Measurements from ENCODE around the gene PTGIS.

DNA sequence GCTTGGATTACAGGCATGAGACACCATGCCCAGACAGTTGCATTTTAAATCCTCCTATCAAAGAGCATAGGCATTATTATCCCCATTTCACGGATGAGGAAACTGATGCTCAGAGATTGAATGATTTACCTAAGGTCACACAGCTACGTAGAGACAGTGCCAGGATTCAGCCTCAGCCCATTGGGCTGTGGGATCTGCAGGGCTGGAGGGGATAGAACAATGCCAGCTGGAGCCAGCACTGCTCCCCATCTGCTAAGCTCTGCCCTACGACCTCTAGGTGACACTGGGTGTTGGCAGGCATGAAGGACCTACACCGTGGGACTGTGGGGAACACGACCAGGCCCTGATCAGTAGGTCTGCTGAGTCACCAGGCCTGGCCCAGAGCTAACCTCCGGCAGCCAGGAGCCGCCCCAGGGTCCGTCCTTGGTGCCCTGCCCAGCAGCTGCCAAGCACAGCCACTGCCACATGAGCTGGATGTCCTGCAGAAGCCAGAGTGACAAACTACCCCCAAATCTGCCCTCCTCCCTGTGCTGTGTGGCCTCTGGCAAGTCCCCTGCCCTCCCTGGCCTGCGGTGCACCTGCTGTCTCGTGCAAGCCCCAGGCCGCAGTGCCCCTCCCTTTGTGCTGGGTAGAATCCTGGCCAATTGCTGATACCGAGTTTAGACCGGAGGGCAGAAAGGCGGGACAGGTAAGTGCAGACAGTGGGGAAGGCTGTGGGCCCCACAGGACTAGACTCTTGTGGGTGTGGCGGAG, 47.6 kb upstream of the PTGIS start:
- TF ChIP-seq POLR2A (IDR thresholded peaks at IDR 0.05; ENCODE audit: low read depth, low read length) = no peak
- TF ChIP-seq, protein P1, sequence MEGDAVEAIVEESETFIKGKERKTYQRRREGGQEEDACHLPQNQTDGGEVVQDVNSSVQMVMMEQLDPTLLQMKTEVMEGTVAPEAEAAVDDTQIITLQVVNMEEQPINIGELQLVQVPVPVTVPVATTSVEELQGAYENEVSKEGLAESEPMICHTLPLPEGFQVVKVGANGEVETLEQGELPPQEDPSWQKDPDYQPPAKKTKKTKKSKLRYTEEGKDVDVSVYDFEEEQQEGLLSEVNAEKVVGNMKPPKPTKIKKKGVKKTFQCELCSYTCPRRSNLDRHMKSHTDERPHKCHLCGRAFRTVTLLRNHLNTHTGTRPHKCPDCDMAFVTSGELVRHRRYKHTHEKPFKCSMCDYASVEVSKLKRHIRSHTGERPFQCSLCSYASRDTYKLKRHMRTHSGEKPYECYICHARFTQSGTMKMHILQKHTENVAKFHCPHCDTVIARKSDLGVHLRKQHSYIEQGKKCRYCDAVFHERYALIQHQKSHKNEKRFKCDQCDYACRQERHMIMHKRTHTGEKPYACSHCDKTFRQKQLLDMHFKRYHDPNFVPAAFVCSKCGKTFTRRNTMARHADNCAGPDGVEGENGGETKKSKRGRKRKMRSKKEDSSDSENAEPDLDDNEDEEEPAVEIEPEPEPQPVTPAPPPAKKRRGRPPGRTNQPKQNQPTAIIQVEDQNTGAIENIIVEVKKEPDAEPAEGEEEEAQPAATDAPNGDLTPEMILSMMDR (IDR thresholded peaks at IDR 0.05; ENCODE audit: extremely low read depth in 1 of 2, insufficient read depth in 1 of 2, low read depth in 1 of 2, low read length in 2 of 2) = no peak
- no peak for TF ChIP-seq JUN (IDR thresholded peaks at IDR 0.05; ENCODE audit: borderline replicate concordance, insufficient read depth, insufficient read length, low read depth)
- no peak for TF ChIP-seq MYC (IDR thresholded peaks at IDR 0.05; ENCODE audit: low read depth, low read length)
- no peak for TF ChIP-seq EZH2 (IDR thresholded peaks at IDR 0.05; ENCODE audit: borderline replicate concordance, low read depth, low read length, severe bottlenecking)
